Ecto neural progenitor cell (in vitro differentiated cells): ENCODE measurements around the gene SLC26A11.
"Not testable (repeated sequence)": the region's sequence is repeated elsewhere in the genome, so short reads cannot be mapped to it uniquely, and the experiment has no call there.

Experiments used
- DNase-seq: peaks from one replicate; pipeline ENCODE4 v3.0.0-alpha.2; 2018; ENCODE audit warnings: low spot score

The SLC26A11 gene

DNA sequence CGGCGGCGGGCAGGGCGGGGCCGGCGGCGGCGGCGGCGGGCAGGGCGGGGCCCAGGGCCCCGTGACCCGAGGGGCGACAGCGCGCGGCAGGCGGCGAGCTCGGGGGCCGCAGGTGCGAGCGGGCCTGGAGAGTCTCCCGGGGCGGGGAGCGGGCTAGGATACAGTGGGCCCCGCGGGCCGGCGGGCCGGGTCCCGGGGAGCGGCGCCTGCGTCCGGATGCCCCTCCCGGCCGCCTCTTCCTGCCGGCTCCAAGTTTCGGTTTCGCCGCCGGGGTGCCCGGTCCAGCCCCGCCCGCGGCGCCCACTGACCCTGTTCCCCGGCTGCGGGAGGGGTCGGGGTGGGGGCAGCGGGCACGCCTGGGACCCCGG lies 40.5 kb downstream of the SLC26A11 start, which contains the start of gene RNF213:
Gene RNF213, plus strand, starts transcription at position 62 of the 368 bp plus-strand sequence. CDS start 2,830 bp downstream, outside the sequence.
- peak; percentile 83 for DNase-seq

DNA sequence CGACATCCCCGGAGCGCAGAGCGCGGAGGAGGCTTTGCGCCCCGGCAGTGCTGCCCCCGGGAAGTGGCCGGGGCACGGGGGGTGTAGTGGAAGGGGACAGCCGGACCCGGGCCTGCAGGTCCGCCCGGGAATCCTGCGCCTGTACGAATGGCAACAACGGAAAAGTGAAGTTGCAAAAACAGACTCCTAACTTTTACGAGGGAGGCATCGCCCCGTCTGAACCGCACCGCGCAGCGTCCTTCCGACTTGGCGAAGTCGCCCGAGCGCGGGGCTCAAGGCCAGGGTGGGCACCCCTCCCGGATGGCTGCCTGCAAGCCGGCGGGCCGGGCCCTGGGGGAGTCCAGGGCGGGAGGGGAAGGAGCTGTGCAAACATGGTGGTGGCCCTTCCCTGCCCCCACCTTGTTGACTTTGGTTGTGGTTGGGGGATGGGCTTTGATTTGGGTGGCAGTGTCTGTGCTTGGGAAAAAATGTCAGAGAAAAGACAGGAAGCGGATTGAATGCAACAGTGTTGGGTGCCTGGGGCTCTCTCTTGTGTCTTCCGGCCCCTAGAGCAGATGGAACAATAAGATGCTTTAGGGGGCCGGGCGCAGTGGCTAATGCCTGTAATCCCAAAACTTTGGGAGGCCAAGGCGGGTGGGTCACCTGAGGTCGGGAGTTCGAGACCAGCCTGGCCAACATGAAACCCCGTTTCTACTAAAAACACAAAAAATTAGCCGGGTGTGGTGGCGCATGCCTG lies 41.1 kb downstream of the SLC26A11 start:
- peak; percentile 87 for DNase-seq

- DNase-seq = no peak
Measured at GRCh38 chr17:80261895-80262279, 41.7 kb downstream of the SLC26A11 start.

DNA sequence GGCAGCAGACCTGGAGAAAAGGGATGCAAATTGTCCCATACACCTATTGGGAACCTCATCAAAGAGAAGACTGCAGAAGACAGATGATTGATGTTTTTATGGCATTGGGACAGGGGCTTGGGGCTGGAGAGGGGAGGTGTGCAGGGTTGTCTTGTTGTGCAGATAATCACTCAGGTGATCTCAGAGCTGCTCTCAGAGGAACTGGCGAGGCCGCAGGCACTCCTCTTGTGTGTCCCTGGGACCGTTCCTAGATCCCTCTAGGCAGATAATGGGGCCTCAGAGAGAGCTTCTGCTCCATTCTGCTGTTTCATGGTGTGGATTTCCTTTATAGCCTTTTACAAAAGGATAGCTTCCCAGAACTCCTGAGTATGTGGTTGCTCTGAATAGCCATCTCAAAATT lies 42.1 kb downstream of the SLC26A11 start:
- no peak for DNase-seq

GRCh38 chr17:80262775-80263244 lies 42.6 kb downstream of the SLC26A11 start:
- peak; percentile 57 for DNase-seq

DNA sequence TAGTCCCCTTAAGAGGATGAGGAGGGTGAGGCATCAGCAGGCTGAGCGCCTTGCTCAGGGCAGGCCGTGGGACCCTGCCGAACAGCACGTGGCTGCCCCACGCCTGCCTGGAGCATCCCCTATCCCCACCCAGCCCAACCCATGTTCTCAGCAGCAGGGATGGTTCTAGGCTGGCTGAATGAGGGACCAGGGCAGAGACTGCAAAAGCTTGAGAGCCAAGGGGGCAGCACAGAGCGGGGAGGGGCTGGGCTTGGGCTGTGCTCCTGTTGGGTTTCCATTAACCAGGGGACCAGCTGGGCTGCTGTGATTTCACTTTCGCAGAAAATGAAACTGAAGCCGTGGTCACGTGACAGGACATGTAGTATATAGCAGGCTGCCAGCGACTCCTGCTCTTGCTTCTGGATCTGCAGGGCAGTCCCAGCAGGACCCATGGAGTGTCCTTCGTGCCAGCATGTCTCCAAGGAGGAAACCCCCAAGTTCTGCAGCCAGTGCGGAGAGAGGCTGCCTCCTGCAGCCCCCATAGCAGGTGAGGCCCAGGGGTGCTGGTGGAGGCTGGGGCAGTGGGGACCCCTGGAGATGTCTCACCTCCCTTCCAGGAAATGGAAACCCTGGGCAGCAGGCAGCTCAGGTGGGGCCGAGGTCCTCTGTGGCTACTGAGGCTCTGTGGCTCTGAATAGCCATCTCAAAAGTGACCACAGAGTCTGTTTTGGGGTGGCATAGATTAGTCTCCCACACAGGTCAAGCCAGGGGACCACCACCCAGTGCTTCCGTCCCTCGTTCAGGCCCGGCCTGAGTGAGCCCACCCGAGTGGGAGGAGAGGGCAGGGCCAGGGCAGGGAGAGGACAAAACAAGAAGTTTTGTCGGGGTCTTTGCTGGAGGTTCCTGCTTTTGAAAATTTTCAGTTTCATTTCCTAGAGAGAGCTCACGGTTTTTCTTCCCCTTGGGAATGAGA lies 43.3 kb downstream of the SLC26A11 start:
- DNase-seq = peak; percentile 54

GRCh38 chr17:80264205-80265075 lies 44.2 kb downstream of the SLC26A11 start:
- no peak for DNase-seq

DNA sequence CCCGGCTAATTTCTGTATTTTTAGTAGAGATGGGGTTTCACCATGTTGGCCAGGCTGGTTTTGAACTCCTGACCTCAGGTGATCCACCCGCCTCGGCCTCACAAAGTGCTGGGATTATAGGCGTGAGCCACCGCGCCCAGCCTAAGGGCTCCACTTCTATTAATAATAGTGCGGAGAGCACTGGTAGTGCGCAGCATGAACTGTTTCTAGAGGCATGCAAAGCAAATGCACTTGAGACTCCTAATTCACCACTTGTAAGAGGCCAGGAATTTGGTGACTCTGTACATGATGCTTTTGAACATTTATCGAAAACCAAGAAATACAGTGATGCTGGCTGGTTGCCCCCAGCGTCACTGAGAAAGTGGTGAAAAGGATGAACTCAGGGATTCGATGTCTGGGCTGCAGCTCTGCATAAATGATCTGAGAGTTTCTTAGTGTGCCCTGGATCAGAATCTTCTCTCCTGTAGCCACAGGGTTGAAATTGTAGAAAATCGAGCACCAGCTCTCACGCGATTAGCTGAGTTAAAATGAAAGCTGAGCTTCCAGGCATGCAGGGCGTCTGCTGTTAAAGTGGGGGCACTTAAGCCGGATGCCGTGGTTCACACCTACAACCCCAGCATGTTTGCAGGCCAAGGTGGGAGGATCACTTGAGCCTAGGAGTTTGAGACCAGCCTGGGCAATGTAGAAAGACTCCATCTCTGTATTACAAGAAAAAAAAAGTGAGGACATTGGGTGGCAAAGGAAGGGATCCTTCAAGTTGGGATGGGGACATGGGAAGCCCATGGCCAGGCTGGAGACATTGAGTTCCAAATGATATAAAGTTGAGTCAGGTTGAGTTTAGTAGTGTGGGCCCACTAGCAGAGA lies 45.2 kb downstream of the SLC26A11 start:
- DNase-seq = no peak

DNA sequence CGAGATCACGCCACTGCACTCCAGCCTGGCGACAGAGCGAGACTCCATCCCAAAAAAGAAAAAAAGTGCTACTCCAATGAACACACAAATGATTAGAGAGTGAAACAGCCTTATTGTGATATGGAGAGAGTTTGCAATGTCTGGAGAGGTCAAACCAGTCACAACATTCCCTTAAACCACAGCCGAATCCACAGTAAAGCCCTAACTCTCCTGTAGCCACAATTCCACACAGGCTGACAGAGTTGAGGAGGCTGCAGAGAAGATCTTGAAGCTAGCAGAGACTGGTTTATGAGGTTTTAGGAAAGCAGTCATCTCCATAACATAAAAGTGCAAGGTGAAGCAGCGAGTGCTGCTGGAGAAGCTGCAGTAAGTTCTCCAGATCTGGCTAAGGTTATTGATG lies 47.2 kb downstream of the SLC26A11 start:
- DNase-seq = no peak

- no peak for DNase-seq
Measured at GRCh38 chr17:80268427-80268826, 48.2 kb downstream of the SLC26A11 start.

DNA sequence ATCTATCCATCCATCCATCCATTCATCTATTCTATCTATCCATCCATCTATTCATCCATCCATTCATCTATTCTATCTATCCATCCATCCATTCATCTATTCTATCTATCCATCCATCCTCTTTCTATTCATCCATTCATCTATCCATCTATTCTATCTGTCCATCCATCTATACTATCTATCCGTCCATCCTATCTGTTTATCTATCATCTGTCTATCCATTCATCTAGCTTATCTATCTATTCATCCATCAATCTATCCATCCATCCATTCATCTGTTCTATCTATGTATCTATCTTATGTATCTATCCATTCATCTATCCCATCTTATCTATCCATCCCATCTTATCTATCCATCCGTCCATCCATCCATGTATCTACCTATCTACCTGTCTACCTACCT lies 49.2 kb downstream of the SLC26A11 start:
- DNase-seq = no peak

DNA sequence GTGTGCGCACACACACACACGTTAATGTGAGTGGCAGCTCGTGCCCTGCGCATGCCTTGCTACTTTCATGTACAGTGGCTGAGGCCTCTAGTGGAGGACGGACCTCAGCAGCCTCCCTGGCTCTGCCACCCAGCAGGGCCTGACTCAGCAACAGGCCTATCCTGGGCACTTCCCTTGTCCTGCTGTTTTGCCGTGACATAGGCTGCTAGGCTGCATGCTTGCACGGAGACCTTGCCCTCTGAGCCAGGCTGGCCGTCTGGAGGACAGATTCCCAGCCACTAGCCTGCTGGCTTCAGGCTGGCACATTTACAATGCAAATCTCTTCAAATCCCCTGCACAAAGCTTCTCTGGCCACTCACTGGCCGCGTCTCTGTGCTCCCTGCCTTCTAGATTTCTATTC lies 49.9 kb downstream of the SLC26A11 start:
- peak; percentile 76 for DNase-seq

- peak; percentile 85 for DNase-seq
Measured at GRCh38 chr17:80270836-80271235, 50.6 kb downstream of the SLC26A11 start.

DNA sequence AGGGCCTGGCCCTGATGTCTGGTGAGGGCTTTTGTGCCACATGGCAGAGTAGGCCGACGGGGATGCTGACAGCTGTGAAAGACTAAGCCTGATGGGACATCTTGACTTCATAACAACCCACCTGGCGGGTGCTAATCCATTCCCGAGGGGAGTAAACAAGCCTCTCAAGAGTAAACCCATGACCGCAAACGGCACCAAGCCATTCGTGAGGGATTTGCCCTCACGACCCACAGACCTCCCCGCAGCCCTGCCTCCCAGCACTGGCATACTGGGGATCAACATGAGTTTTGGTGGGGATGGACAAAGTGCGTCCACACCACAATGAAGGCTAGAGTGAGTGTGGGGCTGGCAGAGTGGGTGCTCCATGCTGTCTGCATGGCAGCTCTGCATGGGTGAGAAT lies 52.1 kb downstream of the SLC26A11 start:
- DNase-seq = no peak

GRCh38 chr17:80274331-80274730 lies 54.1 kb downstream of the SLC26A11 start:
- no peak for DNase-seq

DNA sequence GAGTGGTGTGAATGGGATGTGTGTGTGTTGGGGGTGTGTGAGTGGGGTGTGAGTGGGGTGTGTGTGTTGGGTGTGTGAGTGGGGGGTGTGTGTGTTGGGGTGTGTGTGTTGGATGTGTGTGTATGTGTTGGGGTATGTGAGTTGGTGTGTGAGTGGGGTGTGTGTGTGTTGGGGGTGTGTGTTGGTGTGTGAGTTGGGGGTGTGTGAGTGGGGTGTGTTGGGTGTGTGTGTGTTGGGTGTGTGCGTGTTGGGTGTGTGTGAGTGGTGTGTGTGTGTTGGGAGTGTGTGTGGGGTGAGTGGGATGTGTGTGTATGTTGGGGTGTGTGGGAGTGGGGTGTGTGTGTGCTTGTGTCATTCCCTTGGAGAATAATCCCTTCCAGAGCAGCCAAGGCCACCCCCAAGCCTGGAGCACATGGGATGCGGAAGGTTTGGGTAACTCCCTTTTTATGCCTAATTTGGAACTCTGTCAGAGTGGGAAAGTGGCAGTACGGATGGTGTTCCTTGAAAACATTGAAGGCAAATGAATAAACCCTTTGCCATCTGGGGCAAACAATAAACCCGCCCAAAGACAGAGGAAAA lies 54.7 kb downstream of the SLC26A11 start:
- DNase-seq = no peak

DNA sequence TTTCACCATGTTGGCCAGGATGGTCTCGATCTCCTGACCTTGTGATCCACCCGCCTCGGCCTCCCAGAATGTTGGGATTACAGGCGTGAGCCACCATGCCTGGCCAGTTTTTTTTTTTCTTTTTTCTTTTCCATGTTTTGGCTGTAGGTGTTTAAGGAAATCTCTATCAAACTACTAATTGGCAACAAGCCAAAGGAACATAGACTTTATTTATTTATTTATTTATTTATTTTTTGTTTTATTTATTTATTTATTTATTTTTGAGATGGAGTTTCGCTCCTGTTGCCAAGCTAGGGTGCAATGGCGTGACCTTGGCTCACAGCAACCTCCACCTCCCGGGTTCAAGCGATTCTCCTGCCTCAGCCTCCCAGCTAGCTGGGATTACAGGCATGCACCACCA lies 55.6 kb downstream of the SLC26A11 start:
- not testable (repeated sequence) for DNase-seq

- no peak for DNase-seq
Measured at GRCh38 chr17:80277751-80278671, 57.8 kb downstream of the SLC26A11 start.

GRCh38 chr17:80279895-80280294 lies 59.7 kb downstream of the SLC26A11 start:
- DNase-seq = no peak
